Keratinocyte (primary cell): Measurements from ENCODE around the gene DCDC1. TPM values are rescaled to one million over a fixed set of nuclear protein-coding genes. Genes with fewer than 3 reads are reported as not detected.

Experiments
- DNase-seq: peaks from one replicate; pipeline ENCODE4 v3.0.0-alpha.2; 2011; ENCODE audit warnings: low read depth, missing footprints, low spot score
- FAIRE-seq: peaks from 2 replicates; lab custom pipeline; 2011; peaks lifted over from hg19 to GRCh38; lab: Jason Lieb, UNC
- H2AFZ ChIP-seq: 2 replicates; pipeline ENCODE4 v1.6.0; 2012; ENCODE audit warnings: low read length, control low read depth, inconsistent platforms; ENCODE audit not compliant: control insufficient read depth
- H3K27ac ChIP-seq: 2 replicates; pipeline ENCODE4 v1.5.1; 2011; ENCODE audit warnings: low read length; ENCODE audit not compliant: control insufficient read depth, insufficient read depth
- H3K27me3 ChIP-seq: 3 replicates; pipeline ENCODE4 v1.6.0; 2011; ENCODE audit warnings: low read length; ENCODE audit not compliant: control insufficient read depth, insufficient read depth; ENCODE audit errors: extremely low read depth
- H3K36me3 ChIP-seq, 2 experiments: 2 replicates in 1 of 2; 3 replicates in 1 of 2; pipeline ENCODE4 v1.5.1; 2011; ENCODE audit warnings: low read length in 2 of 2, mild to moderate bottlenecking in 1 of 2; ENCODE audit not compliant: control insufficient read depth in 2 of 2, insufficient read depth in 2 of 2; ENCODE audit errors: extremely low read depth in 1 of 2
- H3K4me1 ChIP-seq: 3 replicates; pipeline ENCODE4 v1.5.1; 2011; ENCODE audit warnings: low read length; ENCODE audit not compliant: control insufficient read depth, insufficient read depth; ENCODE audit errors: extremely low read depth
- H3K4me2 ChIP-seq: 3 replicates; pipeline ENCODE4 v1.6.0; 2011; ENCODE audit warnings: low read depth, low read length; ENCODE audit not compliant: control insufficient read depth, insufficient read depth; ENCODE audit errors: extremely low read depth
- H3K4me3 ChIP-seq, 3 experiments: fragments of 200-600 bp in 1 of 3; sonication (generic) in 1 of 3; 2 replicates in 2 of 3; 3 replicates in 1 of 3; pipeline ENCODE4 v1.5.1; 2011 to 2016; ENCODE audit warnings: low read length in 3 of 3, mild to moderate bottlenecking in 3 of 3, control low read depth in 2 of 3, inconsistent platforms in 1 of 3, low read depth in 1 of 3, mixed read lengths in 1 of 3, mixed run types in 1 of 3, moderate library complexity in 1 of 3; ENCODE audit not compliant: control insufficient read depth in 2 of 3, insufficient read depth in 2 of 3; ENCODE audit errors: extremely low read depth in 1 of 3
- H3K79me2 ChIP-seq: 2 replicates; pipeline ENCODE4 v1.6.0; 2012; ENCODE audit warnings: low read length; ENCODE audit not compliant: control insufficient read depth, insufficient read depth
- H3K9ac ChIP-seq: 3 replicates; pipeline ENCODE4 v1.6.0; 2011; ENCODE audit warnings: low read length; ENCODE audit not compliant: control insufficient read depth, insufficient read depth; ENCODE audit errors: extremely low read depth
- H3K9me1 ChIP-seq: 3 replicates; pipeline ENCODE4 v1.6.0; 2011; ENCODE audit warnings: low read length; ENCODE audit not compliant: control insufficient read depth, insufficient read depth; ENCODE audit errors: extremely low read depth
- H3K9me3 ChIP-seq: 2 replicates; pipeline ENCODE4 v1.5.1; 2012; ENCODE audit warnings: low read depth, low read length; ENCODE audit not compliant: control insufficient read depth
- H4K20me1 ChIP-seq: 3 replicates; pipeline ENCODE4 v1.6.0; 2011; ENCODE audit warnings: low read length; ENCODE audit not compliant: control insufficient read depth, insufficient read depth; ENCODE audit errors: extremely low read depth
- EZH2 ChIP-seq: IDR thresholded peaks from one replicate; pipeline ENCODE4 v1.6.1; 2012; ENCODE audit warnings: inconsistent platforms, mild to moderate bottlenecking, low read length, moderate library complexity
- dilution Hi-C: fragments of 300-500 bp; cut with MboI; formaldehyde crosslinking; loops from one replicate; pipeline ENCODE4 v1.7.0; 2020; ENCODE audit warnings: low sequenced_read_pairs; ENCODE audit not compliant: extremely low pct_ligation_motif_present
- polyA plus RNA-seq, 5 experiments: library from polyadenylated mRNA; depleted of rRNA in 3 of 5; stranded (reverse) in 3 of 5; stranded (forward) in 1 of 5; unstranded in 1 of 5; fragments of >200 nt; gene quantifications; 1 replicate in 1 of 5; 2 replicates in 3 of 5; 3 replicates in 1 of 5; pipeline versions ENCODE4 v1.2.1 to v1.2.3, GENCODE V29; 2011 to 2012; ENCODE audit warnings: missing spikeins in 2 of 5, low read depth in 1 of 5, low replicate concordance in 1 of 5
- TF ChIP-seq, protein P1 (sequence below), 3 experiments: IDR thresholded peaks in 1 of 3; conservative IDR thresholded peaks in 1 of 3; optimal IDR thresholded peaks in 1 of 3; 2 replicates in 2 of 3; 3 replicates in 1 of 3; pipeline versions ENCODE3 to v1.5.1; 2011; ENCODE audit warnings: low read length in 3 of 3, mild to moderate bottlenecking in 3 of 3, moderate library complexity in 2 of 3, control low read depth in 1 of 3, inconsistent platforms in 1 of 3; ENCODE audit not compliant: insufficient read depth in 2 of 3; ENCODE audit errors: extremely low read depth in 1 of 3

Gene DCDC1
- polyA plus RNA-seq, 1 donor (not counting 4 experiments of a cell fraction or from before 2014, with no cell fraction given): 0.08 TPM

DNA sequence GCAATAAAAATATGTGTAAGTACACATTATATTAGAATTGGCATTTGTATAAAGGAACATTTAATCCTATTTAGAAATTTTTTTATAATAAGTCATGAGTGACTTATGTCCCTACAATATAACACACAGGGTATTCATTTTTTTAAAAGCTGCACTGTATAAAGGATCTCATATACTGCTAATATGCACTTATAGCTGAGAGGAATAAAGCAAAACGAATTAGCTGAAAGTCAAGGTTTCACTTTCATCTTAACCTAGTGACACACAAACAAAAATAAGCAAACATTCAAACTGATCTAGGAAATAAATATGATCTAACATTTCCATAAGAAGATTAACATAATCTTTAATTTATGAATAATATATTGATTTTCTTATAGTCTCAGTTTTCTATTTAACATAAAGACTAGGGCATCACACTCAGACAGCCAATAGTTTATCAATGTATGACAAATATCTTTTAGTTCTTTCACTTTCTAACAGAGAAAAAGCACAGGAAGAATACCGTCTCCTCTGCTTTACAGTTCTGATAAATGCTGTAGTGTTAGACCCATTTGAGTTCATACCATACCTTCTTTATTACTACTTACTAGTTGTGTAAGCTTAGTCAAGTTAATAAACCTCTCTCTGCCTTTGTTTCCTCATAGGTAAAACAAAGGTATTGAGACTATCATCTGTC lies 42.9 kb downstream of the DCDC1 start:
- Histone ChIP-seq H4K20me1 (no peaks in the 10 kb centered on the region), H3K79me2 (no peaks in the 10 kb centered on the region), H2AFZ (no peak overlapping the region), H3K4me3 (no peak overlapping the region), H3K4me2 (no peak overlapping the region), H3K4me1 (no peaks in the 10 kb centered on the region), H3K27ac (no peak overlapping the region), H3K9me3 (no peaks in the 10 kb centered on the region), H3K9me1 (no peaks in the 10 kb centered on the region), H3K9ac (no peak overlapping the region), H3K36me3 (no peaks in the 10 kb centered on the region), H3K27me3 (no peaks in the 10 kb centered on the region)
- no peak for TF ChIP-seq EZH2
- TF ChIP-seq, protein P1, sequence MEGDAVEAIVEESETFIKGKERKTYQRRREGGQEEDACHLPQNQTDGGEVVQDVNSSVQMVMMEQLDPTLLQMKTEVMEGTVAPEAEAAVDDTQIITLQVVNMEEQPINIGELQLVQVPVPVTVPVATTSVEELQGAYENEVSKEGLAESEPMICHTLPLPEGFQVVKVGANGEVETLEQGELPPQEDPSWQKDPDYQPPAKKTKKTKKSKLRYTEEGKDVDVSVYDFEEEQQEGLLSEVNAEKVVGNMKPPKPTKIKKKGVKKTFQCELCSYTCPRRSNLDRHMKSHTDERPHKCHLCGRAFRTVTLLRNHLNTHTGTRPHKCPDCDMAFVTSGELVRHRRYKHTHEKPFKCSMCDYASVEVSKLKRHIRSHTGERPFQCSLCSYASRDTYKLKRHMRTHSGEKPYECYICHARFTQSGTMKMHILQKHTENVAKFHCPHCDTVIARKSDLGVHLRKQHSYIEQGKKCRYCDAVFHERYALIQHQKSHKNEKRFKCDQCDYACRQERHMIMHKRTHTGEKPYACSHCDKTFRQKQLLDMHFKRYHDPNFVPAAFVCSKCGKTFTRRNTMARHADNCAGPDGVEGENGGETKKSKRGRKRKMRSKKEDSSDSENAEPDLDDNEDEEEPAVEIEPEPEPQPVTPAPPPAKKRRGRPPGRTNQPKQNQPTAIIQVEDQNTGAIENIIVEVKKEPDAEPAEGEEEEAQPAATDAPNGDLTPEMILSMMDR (optimal IDR thresholded peaks at IDR 0.05 in 1 of 3, IDR thresholded peaks at IDR 0.05 in 1 of 3, conservative IDR thresholded peaks at IDR 0.05 in 1 of 3; ENCODE audit: extremely low read depth in 1 of 3, insufficient read depth in 2 of 3, low read length in 3 of 3): no peak
- DNase-seq (no peak), FAIRE-seq (no peak)
- dilution Hi-C loops: no loop called here

- Histone ChIP-seq H3K79me2 (no peaks in the 10 kb centered on the region), H3K36me3 (no peaks in the 10 kb centered on the region), H3K27me3 (no peaks in the 10 kb centered on the region), H3K4me1 (no peaks in the 10 kb centered on the region), H3K4me2 (no peak overlapping the region), H3K9me3 (no peaks in the 10 kb centered on the region), H4K20me1 (no peaks in the 10 kb centered on the region), H3K27ac (no peak overlapping the region), H3K4me3 (no peak overlapping the region), H2AFZ (no peak overlapping the region), H3K9ac (no peak overlapping the region), H3K9me1 (no peaks in the 10 kb centered on the region)
- DNase-seq (peak; percentile 1), FAIRE-seq (no peak)
- no peak for TF ChIP-seq EZH2
- TF ChIP-seq, protein P1 (optimal IDR thresholded peaks at IDR 0.05 in 1 of 3, IDR thresholded peaks at IDR 0.05 in 1 of 3, conservative IDR thresholded peaks at IDR 0.05 in 1 of 3; ENCODE audit: extremely low read depth in 1 of 3, insufficient read depth in 2 of 3, low read length in 3 of 3): no peak
- dilution Hi-C loops: no loop called here
Observed at GRCh38 chr11:31325160-31325559, 44.4 kb downstream of the DCDC1 start.
